ENCODE data around the gene RSBN1L.

DNA sequence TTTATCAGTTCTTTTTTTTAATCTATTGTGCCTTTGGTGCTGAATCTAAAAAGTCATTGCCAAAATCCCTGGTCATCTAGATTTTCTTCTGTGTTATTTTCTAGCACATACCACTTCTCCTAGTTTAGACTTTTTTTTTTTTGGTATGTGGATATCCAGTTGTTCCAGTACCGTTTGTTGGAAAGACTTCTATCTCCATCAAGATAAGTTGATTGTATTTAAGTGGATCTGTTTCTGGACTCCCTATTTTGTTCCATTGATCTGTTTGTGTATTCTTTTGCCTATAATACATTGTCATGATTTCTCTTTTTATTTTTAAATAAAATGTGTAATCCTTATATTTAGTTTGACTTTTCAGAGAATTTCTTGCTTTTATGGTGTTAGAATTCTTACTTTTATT, 35.5 kb downstream of the RSBN1L start:
- TF ChIP-seq SUZ12 (IDR thresholded peaks at IDR 0.05) = no peak
- no peak for TF ChIP-seq FOXK2 (IDR thresholded peaks at IDR 0.05)

All from HEK293T (cell line).